Activated CD4-positive, alpha-beta T cell treated with anti-CD3 and anti-CD28 coated beads, Interleukin-2, amount 50 U/mL, for 24 hours (primary cell): ENCODE results near the gene KIF6.
A peak's percentile ranks its signal among the peaks of the same experiment; 100 is the strongest.

Experiments used
- DNase-seq, 2 donors: peaks; one replicate each; pipeline ENCODE4 v3.0.0-alpha.2; 2020; ENCODE audit warnings: low read depth in 1 of 2, low spot score in 1 of 2

The KIF6 gene

DNA sequence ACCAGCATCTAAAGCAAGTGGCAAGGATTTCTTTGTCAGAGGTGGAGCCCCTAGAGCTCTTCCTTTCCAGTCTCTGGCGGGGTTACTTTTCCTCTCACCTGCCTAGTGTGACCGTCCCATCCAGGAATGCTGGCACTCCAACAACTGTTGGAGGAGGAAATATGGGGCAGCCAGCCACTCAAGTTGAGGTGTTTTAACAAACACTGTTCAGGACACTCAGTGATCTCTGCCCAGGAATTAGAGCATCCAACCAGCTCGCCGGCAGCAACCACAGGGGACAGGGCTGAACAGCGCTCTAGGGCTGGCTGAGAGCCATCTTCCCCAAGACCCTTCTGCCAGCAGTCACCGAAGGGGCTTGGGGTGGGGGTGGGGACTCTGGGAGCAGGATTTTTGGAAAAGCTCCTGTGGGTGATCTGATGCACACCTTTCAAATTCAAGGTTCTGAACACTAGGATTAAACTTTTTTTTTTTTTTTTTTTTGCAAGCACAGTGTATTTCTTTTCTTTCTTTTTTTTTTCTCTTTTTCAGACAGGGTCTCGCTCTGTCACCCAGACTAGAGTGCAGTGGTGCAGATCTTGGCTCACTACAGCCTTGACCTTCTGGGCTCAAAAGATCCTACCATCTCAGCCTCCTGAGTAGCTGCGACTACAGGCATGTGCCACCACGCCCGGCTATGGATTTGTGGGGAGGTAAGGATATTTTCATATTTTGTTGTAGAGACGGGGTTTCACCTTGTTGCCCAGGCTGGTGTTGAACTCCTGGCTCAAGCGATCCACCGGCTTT is 374.3 kb downstream of the KIF6 start:
- DNase-seq = no peak

DNA sequence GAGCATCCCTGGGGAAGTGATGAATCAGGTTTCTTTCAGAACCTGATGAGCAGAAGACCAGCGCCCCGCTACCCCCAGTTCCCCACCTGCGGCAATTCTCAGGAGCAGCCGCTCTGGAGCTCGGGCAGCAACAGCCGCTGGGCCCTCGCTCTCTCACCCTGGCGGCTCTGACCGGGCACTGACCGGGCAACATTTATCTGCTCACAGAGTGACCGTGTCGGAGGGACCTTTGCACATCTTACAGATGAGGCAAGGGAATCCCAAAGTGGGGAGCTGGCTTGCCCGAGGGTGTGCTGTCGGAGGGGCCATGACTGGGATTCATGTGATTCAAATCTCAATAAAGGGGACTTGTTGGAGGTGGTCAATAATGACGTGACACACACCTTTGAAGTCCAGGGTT is 376.5 kb downstream of the KIF6 start:
- DNase-seq = no peak

DNA sequence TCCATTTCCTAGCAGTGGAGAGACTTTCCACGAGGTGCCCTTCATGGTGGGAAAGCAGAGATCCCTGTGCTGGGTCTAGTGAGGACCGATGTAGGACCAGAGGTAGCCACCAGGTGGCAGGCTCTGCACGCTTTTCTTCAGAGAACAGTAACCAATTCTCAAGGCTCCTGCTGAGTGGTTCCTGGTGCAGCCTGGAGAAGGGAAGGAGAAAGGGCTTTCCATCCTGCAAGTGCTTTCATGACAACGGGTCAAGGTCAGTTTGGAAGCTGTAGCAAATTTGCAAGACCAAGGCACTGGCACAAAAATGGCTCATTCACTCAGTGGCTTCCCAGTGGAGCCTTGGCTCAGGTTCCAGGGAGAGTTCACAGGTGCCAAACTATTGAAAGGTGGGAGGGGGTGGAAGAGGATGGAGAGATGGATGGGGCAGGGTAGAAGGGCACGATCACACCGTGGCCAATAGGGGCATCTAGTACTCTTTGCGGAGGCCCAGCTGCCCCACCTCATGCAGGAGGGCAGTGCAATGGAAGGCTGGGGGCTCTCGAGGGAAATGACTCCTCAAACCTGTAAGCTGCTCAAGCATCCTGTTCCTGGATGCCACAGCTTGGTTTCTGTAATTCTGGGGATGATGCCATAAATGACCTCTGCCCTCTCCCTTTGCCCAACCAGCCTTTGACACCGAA is 377.2 kb downstream of the KIF6 start:
- DNase-seq = peak; percentile 28 to 40

DNA sequence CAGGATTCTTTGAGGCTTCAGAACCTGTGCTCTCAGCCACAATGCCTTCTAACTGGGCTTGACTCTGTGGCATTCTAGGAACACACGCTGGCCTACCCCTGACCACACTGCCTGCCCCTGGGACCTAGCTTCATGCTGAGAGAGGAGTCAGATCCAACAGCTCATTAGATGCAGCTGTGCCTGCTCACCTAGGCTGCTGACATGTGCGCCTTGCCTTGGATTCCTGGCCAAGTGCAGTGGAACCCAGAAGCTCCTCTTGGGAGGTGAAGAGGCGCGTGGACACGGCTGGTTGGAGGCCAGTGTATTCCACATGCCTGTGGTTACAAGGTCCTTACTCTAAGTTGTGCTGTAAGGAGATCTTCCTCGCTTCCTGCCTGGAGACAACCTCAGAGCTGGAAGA is 378.0 kb downstream of the KIF6 start:
- DNase-seq = no peak

DNA sequence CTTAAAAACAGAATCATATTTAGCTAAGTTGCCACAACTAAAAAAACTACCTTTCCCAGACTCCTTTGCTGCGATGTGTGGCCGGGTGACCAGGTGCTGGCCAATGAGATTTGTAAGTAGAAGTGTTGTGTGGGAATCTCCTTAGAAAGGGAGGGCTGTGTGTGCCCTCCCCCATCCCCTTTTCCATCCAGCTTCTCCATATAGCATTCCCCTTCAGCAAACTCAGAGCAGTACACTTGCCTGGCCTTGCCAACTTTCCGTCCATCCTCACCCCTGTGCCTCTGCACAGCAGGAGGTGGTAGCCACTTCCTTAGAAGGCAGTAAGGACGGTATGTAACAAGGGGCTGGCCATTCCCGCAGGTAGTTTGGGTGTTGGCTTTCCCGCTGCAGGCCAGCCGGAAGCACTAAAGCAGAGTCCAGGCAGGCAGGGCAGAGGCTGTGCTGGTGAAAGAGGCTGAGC is 380.4 kb downstream of the KIF6 start:
- DNase-seq = no peak

DNA sequence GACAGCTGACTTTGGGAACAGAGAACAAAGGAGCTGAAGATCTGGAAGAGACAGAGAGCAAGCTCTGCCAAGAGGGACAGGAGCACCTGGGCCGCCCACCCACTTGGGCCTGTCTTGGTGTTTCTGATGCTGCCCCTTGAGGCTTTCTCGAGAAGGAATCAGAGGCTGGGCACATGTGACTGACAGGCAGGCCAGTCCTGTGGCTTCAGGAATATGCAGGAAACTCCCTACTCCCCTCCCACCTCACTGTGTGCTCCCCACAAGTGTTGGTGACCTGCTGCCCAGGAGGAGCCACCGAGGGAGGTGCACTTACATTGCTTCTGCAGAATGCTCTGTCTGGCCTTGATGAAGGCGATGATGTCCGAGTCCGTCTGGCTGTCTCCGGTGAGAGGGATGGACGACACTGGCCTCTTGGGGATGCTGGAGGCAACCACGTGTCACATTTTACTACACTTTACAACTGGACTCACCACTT is 381.8 kb downstream of the KIF6 start:
- no peak for DNase-seq

DNA sequence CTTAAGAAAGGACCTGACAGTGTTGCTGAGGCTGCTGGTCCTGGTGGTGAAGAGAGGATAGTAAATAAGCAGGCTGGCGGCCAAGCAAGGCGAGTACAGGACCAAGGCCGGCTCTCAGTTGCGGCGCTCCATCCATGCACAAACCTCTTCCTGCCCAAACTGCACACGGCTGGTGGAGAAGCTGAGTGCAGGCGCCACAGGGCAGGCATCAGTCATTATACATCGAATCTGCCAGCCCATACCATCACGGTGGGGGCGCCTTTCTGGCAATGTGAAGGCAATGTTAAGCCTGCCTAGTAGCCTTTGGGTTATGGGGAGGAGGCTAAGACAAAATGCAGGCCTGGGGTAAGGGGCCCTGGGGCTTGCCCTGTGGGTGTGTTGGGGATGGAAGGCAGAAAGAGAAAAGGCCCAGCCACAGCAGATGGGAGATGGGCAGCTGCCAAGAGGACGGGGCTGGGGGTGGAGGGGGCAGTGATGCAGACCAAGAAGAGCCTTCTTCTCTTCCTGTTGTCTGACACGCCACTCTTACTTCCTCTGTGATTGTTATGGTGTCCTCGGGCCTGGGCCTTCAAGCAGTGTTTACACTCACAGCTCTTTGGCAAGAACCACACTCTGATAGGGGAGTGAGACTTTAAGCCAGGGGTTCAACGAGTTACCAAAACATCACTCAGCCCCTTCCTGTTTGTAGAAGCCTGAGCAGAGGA is 382.4 kb downstream of the KIF6 start:
- DNase-seq = no peak

DNA sequence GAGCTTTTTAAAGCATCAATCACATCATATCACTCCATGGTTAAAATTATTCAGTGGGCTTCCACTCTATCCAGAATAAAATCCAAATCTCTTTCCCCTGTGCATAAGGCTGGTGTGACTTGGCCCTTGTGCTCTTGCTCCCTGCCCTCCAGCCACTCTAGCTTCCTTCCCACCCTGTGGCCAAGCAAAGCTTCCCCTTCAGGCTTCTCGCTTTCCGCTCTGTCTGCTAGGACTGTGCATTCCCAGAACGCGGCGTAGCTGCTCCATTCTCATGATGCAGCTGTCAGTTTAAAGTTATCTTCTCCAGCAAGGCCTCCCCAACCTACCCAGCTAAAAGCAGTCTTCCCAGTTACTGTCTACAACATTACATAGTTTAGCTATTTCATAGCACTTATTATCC is 383.3 kb downstream of the KIF6 start:
- DNase-seq = no peak

DNA sequence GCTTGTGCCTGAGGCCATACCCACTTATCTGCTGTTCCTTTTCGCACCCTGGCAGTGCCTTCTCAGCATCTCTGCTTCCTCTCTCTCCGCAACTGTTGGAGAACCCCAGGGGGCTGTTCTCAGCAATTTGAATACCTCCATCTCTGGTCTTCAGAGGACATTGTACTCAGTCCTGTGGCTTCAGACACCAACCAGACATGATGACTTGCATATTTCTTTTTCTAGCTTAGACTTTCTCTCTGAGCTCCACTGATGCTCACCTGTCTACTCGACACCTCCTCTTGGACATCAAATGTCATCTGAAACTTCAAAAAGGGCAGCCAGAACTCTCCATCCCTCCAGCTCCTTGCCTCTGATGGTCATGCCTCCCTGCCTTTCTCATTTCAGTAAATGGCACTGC is 383.9 kb downstream of the KIF6 start:
- no peak for DNase-seq

DNA sequence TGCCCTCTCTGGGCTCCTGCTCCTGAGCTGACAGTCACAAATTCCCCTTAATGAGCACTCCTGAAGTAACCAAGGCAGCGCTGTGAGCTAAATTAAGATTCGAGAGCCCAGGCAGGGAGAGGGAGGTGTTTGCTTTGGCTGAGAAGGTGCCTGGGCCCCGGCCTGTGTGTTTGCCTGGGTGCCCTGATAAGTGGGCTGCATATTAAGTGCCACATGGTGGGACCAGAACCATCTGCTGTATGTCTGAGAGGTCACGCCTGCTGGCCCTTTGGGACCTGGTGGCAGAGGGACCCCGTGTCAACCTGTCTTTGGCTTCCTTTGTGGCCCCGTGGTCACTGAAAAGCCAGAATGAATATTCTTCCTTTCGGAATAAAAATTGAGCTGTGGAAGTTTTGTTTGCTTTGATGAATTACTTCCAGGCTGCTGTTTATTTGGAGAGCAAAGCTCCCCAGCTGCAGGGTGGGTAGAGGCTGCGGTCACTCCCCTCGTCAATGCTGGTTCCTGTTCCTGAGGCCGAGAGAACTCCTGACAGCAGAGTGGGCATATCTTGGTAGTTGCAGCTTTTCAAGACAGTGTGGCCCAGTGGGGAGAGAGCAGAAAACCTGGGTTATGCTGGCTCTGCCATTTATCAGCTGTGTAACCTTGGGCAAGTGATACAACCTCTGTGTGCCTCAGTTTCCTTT is 385.2 kb downstream of the KIF6 start:
- DNase-seq = no peak

DNA sequence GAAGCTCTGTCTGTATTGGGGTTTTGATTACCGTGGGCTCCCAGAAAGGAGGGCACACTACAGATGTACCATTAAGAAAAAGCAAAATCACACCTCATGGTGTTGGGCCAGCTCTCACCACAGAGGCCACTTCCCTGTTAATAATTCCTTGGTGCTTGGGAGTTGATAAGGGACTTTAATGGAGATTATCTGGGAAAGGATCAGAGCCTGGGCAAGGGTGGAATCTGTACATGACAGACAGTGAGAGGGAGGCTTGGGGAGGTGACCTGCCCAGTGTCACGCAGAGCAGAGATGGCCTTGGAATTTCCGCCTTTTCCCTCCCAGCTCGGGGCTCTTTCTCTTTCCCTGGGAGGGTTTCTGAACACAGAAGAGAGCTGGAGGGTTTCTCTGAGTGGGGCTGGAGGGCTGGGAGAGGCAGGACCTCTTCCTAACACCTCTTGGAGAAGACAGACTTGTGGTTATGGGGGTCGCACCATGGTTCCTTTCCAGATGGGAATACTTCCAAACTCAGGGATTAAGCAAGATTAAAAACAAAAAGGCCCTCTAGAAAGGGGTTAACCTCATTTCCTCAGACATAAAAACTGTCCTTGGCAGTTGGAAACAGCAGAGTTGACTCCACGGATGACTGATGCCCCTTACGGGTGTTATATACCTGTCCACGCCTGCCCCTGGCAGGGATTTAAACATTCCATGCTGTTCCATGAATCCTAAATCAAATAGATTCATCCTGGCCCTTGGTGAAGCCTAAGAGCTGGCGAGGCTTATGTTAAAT is 385.9 kb downstream of the KIF6 start:
- no peak for DNase-seq

DNA sequence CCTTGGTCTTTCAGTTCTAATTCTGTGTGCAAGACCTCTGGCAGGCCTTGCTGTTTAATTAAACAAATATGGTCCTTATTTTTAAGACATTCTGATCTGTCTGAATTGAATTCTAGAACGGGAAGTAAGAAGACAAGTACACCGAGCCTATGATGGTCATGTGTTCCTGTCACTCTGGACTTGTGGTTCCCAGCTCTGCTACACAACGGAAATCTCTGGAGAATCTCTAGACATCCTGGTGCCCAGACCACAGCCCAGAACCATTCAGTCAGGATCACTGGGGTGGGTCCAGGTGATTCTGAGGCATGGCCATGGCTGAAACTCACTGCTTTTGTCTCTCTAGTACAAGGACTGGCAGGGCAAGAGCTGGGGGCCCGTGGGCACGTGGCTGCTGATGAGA is 386.8 kb downstream of the KIF6 start:
- DNase-seq = no peak

DNA sequence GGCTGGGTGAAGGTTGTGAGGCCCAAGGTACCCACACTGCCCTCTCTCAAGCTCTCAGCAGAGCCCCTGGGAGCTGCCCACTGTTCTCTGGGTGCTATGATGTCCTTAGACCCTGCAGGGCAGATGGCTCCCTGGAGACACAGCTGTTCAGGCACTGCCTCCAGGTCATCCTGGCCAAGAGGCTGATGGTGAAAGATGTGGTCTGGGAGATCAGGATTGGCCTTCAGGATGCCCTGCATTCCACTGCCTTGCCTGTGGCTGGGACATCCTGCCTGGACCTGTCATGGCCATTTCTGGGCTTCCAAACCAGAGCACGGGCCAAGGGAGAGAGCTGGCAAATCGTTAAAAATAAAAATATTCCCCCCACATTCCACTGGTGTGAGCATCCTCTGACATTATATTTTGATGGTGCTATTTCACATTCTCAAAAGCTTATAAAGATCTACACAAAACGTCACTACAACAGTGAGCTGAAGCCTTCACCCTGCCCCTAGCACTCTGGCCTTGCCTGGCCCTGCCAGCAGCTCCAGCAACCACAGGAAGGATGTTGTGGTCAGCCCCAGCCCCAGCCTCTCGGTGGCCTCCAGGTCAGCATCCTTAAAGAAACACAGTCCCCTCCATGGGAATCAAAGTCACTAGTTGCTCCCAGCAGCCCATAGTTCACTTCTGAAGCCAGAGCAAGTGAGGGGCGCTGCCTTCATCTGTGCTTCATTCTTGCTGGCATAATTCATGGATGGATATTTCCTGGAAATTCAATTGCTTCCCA is 389.2 kb downstream of the KIF6 start:
- DNase-seq = no peak

DNA sequence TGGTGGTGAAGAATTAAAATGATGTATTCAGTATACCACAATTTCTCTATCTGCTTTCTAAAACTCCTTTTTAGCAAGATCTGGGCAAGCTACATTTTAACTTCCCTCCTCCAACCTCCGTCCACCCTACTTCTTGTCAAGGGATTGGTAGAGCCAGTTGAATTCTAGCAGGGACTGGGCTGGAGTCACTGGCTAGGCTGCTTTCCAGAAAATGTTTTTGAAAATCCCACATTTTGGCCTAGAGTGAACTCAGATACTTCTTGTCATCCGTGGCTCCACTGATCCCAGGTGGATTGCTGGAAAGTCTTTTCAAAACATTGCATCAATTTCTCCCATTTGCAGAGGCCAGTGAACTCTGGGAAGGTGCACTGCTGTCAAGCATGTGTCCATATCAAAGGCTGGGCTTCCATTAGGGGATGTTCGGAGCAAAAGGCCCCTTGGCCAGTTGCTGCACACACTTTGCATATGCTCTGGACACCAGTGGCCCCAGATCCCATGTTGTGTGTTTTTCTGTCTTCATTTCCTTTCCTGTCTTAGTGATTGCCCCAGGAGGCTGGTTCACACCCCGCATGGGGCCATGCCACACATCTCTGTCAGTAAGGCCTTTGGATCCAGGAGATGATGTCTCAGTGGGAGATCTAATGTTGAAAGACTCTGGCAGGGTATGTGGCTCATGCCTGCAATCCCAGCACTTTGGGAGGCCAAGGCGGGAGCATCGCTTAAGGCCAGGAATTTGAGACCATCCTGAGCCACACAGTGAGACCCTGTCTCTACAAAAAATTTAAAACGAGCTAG is 391.4 kb downstream of the KIF6 start:
- no peak for DNase-seq

DNA sequence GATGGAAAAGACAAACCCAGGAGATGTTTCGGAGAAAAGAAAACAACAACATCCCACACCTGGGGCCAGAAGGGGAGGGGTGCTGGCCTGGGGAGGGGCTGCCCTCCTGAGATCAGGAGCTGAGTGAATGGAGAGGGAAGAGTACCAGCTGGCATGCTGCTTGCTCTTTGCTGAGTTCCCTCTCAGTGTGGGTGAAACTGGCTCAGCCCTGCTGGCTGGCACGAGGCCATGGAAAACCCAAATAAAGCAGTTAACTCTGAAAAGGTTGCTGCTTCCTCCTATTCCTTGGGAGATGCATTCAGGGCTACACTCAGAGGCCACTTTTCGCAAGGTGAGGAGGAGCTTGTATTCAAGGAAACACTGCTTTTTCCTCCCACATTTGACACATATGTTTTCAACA is 394.7 kb downstream of the KIF6 start:
- no peak for DNase-seq

DNA sequence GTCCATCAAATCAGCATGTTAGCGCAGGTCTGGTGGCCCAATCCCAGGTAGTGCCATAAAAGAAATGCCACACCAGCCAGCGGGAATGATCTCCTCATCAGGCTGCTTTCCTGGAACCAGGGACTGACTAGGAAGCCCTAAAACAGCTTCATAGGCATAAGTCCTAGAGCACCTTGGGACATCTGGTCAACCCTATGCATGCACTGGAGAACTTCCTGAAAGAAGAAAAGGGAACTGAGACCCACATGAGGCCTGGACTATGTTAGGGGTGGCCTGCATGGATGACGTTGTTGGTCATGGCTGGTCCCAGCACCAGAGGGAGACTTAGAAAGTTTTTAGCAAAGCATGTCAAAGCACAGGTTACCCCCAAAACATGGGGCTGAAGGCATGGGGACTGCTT is 395.2 kb downstream of the KIF6 start:
- DNase-seq = no peak

DNA sequence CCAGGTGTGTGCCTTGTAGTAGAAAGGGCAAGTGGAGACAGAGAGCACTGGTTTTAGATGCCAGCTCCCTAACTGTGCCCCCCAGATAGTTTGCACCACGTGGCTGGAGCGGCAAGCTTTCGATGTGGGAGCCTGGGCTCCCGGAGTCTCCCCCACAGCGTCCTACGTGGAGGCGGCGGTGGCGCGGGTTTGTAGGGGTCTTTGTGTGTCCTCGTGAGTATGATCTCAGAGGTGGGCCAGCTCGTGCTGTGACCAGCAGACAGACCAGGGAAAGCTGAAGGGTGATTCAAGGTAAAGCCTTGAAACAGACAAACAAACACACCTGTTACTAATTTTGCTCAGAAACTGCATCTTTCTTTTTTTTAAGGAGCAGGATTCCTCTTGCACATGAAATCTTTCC is 397.1 kb downstream of the KIF6 start:
- DNase-seq = no peak

DNA sequence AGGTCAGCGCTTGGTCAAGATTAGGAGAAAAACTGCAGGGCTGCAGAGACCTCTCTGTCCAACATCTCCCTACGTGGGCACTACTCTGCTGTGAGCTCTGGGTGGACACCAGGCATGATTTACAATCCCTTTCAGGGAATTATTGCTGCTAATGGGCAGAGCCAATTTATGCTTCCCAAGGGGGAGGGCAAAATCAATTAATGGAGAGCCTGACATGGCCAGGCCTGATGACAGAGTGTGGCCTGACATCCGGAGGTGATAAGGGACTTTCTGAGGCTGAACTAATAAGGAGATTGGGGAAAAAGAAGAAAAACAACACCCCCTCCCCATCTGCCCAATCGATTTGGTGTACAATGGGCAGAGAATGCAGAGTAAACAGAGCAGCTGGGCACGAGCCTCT is 397.7 kb downstream of the KIF6 start:
- DNase-seq = no peak

DNA sequence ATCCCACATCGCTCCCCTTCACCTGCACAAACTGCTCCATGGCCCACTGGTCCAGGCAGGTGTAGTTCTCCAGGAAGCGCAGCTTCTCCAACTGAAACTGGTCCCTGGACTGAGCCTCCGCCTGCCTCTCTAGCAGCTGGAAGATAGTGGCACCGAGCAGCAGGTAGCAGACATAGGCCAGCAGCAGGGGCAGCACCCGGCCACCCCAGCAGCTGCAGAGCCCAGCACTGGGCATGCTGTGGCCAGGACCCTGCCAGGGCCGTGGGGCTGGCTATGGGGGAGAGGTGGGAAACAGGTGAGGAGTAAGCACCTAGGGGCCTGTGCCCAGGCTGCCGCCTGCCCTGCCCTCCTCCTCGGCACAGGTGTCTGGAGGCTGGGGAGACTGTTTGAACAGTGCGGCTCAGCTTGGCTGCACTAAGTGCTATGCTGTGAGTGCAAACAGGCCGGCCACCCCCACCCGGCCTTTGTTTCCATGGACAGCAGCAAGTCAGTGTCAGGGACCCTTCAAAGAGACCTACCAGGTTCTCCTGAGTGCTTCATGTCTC is 402.8 kb downstream of the KIF6 start, which contains the start of gene KCNK16:
KCNK16 (minus strand) TSS at position 397 of the 545 bp plus-strand sequence; CDS start at position 235, 162 bp downstream.
- DNase-seq = no peak
